ENCODE data around the gene SORBS2. TPM values are rescaled to one million over a fixed set of nuclear protein-coding genes. Genes with fewer than 3 reads are reported as not detected.

The SORBS2 gene
- total RNA-seq, 1 donor, result 1.7 TPM

DNA sequence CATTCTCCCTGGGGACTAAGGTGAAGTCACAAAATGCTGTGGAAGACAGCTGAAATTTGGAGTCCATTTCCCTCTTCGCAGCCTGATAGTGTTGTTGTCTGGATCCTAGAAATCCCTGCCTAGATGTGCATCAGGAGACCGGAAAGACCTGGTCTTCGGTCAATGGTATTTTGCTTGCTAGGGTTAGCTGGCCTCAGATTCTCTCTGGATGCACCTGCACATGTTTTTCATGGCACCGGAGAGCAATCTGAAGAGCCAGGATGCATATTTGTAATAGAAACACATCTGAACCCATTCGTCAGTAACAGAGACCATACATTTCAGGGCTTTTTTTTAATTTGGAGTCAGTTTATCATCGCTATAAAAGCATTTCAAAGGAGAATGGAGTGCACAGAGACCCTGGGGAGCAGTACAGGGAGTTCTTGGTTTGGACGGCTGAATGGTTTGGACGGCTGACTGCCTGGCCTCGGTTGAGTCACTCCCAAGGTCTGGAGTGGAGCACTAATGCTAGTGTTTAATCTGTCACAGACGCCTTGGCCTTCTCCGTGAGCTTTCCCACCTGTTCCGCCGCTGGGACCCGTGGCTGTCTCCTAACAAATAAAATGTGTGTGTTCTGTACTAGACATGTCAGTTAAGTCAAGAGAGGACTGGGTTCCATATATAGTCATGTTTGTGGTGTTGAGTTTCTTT is 269.2 kb downstream of the SORBS2 start:
- H3K4me3 ChIP-seq (ENCODE audit: low read depth, low read length), result no peak overlapping the region
- TF ChIP-seq, protein P1, sequence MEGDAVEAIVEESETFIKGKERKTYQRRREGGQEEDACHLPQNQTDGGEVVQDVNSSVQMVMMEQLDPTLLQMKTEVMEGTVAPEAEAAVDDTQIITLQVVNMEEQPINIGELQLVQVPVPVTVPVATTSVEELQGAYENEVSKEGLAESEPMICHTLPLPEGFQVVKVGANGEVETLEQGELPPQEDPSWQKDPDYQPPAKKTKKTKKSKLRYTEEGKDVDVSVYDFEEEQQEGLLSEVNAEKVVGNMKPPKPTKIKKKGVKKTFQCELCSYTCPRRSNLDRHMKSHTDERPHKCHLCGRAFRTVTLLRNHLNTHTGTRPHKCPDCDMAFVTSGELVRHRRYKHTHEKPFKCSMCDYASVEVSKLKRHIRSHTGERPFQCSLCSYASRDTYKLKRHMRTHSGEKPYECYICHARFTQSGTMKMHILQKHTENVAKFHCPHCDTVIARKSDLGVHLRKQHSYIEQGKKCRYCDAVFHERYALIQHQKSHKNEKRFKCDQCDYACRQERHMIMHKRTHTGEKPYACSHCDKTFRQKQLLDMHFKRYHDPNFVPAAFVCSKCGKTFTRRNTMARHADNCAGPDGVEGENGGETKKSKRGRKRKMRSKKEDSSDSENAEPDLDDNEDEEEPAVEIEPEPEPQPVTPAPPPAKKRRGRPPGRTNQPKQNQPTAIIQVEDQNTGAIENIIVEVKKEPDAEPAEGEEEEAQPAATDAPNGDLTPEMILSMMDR (IDR thresholded peaks at IDR 0.05; ENCODE audit: insufficient read depth, low read depth, low read length), result no peak
- DNase-seq (ENCODE audit: low read depth), result peak; percentile 69

DNA sequence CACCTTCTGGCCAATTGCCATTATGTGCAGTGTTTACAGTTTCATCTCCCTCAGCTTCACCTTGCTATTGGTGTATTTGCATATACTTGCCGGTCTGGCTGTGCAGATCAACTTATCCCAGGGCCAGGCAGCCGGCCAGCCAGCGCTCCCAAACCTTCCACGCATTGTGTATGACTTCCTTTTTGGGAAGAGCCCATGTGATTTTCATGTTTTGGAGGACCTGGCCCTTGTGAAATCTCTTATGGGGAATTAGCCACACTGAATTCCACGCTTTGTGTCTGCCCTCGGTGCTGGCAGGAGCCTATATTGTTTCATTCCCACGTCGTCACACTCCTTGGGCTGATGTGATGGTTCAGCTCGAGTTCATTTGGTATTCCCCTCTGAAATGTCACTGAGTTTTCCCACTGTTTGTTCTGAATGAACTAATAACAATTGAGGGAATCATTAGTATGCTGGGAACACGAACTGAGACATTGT is 270.7 kb downstream of the SORBS2 start:
- no peak overlapping the region for H3K4me3 ChIP-seq (ENCODE audit: low read depth, low read length)
- no peak for DNase-seq (ENCODE audit: low read depth)
- TF ChIP-seq, protein P1 (IDR thresholded peaks at IDR 0.05; ENCODE audit: insufficient read depth, low read depth, low read length), result no peak

DNA sequence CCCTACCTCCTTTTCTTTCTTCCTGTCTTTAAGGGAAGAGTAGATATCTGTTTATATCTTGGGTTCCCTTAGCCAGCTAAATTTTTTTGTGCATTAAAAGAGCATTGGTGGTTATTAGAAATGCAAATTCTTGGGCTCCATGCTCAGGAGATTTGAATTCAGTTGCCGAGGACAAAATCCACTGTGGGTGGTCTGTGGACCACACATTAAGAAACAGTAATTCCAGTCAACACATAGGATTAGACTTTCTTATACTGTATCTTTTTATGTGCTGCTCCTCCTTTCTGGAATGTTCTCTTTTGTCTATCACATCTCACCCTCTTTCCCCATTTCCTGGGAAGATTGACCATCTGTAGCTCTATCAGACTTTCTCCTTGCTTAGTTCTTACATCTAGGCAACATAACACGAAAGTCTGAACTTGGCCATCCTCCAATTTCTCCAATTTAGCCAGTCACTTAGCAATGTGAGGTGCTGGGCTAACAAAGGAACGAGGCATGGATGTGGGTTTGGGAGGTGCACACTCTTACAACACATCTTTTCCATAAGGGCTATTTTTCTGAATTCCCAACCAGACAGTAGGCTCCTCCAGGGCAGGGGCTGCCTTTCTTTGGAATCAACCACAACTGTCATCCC is 271.4 kb downstream of the SORBS2 start:
- DNase-seq (ENCODE audit: low read depth), result no peak
- TF ChIP-seq, protein P1 (IDR thresholded peaks at IDR 0.05; ENCODE audit: insufficient read depth, low read depth, low read length), result no peak
- no peak overlapping the region for H3K4me3 ChIP-seq (ENCODE audit: low read depth, low read length)

DNA sequence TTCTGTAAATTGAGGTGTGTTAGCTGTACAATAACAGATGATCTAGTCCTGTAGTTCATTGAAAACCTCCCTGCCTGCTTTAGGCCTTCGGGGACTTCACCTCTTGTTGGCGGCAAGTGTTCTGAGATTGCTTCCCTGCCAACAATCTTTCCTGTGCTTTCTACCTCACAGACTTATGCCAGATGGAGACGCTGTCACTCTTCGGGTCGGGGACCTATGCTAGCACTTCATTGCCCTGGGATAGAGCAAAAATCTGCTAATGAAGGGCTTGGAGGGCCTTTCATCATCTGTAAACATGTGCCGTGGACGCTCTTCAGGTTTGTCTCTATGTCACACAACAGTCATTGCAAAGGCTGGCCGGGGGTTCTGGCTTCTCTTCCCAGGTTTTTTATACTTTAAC is 272.0 kb downstream of the SORBS2 start:
- TF ChIP-seq, protein P1 (IDR thresholded peaks at IDR 0.05; ENCODE audit: insufficient read depth, low read depth, low read length), result no peak

DNA sequence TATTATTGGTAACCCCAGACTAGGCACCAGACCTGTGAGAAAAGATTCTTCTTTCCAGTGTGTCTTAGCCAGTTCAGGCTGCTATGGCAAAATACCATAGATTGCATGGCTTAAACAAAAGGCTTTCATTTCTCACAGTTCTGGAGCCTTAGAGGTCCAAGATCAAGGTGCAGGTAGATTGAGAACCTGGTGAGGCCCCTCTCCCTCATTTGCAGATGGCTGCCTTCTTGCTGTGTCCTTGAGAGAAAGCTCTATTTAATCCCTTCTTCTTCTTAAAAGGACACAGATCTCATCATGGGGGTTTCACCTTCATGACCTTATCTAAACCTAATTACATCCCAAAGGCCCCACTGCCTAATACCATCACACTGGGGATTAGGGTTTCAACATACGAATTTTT is 273.2 kb downstream of the SORBS2 start:
- DNase-seq (ENCODE audit: low read depth), result no peak
- H3K4me3 ChIP-seq (ENCODE audit: low read depth, low read length), result no peak overlapping the region
- TF ChIP-seq, protein P1 (IDR thresholded peaks at IDR 0.05; ENCODE audit: insufficient read depth, low read depth, low read length), result no peak

More for the DNA sequence above, 272.0 kb downstream of the SORBS2 start:
- no peak overlapping the region for H3K4me3 ChIP-seq (ENCODE audit: low read depth, low read length)
- no peak for DNase-seq (ENCODE audit: low read depth)

DNA sequence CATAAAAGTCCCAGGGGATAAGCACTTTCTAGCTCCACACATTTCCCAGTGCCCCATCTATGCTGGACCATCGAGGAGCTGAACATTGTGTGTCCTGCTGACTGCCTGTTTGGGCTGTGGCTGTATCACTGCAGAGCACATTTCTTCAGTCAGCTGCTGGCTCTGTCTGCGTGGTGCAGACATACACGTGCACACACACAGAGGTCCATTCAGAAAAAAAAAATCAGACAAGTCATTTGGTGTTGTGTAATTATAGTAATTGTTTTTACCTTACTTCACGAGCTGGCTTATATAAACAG is 275.6 kb downstream of the SORBS2 start:
- H3K4me3 ChIP-seq (ENCODE audit: low read depth, low read length), result peak overlapping the region; percentile 77
- TF ChIP-seq, protein P1 (IDR thresholded peaks at IDR 0.05; ENCODE audit: insufficient read depth, low read depth, low read length), result no peak
- DNase-seq (ENCODE audit: low read depth), result peak; percentile 51

Measured in fibroblast of villous mesenchyme (primary cell).